ENCODE results near the gene TROAP.
"Not testable (repeated sequence)": the region's sequence is repeated elsewhere in the genome, so short reads cannot be mapped to it uniquely, and the experiment has no call there.

TROAP gene

GRCh38 chr12:49362077-49362476 is 39.0 kb downstream of the TROAP start:
- no peak overlapping the region for H3K4me3 Mint-ChIP-seq
- H3K27ac Mint-ChIP-seq: no peak overlapping the region
- peaks cover 7% of the 10 kb centered on the region for H3K27me3 Mint-ChIP-seq
- H3K36me3 Mint-ChIP-seq: no peaks in the 10 kb centered on the region
- no peaks in the 10 kb centered on the region for H3K9me3 Mint-ChIP-seq
- H3K4me1 Mint-ChIP-seq: peaks cover 10% of the 10 kb centered on the region

GRCh38 chr12:49364989-49365388 is 41.9 kb downstream of the TROAP start:
- H3K27me3 Mint-ChIP-seq: peaks cover 2% of the 10 kb centered on the region
- no peaks in the 10 kb centered on the region for H3K36me3 Mint-ChIP-seq
- H3K9me3 Mint-ChIP-seq: no peaks in the 10 kb centered on the region
- H3K4me1 Mint-ChIP-seq: peaks cover 21% of the 10 kb centered on the region
- no peak overlapping the region for H3K27ac Mint-ChIP-seq
- no peak overlapping the region for H3K4me3 Mint-ChIP-seq

GRCh38 chr12:49365542-49365941 is 42.5 kb downstream of the TROAP start:
- Mint-ChIP-seq H3K27ac (no peak overlapping the region), H3K4me3 (peak overlapping the region; percentile 30), H3K36me3 (no peaks in the 10 kb centered on the region), H3K27me3 (peaks cover 2% of the 10 kb centered on the region), H3K4me1 (peaks cover 21% of the 10 kb centered on the region), H3K9me3 (no peaks in the 10 kb centered on the region)

- Mint-ChIP-seq H3K4me1 (peaks cover 23% of the 10 kb centered on the region), H3K9me3 (no peaks in the 10 kb centered on the region), H3K27me3 (no peaks in the 10 kb centered on the region), H3K27ac (peak overlapping the region; percentile 96), H3K36me3 (no peaks in the 10 kb centered on the region), H3K4me3 (peak overlapping the region; percentile 89)
These were observed 43.1 kb downstream of the TROAP start for GRCh38 chr12:49366096-49366651.

GRCh38 chr12:49366652-49367380 is 43.8 kb downstream of the TROAP start:
- Mint-ChIP-seq H3K4me3 (peak overlapping the region; percentile 89), H3K4me1 (peaks cover 25% of the 10 kb centered on the region), H3K36me3 (no peaks in the 10 kb centered on the region), H3K9me3 (no peaks in the 10 kb centered on the region), H3K27ac (peak overlapping the region; percentile 96), H3K27me3 (no peaks in the 10 kb centered on the region)

GRCh38 chr12:49367381-49368239 is 44.6 kb downstream of the TROAP start, which contains the start of gene SPATS2:
Gene SPATS2 (plus strand): TSS chr12:49367462. CDS start chr12:49461013, 93,551 bp downstream.
- H3K9me3 Mint-ChIP-seq: no peaks in the 10 kb centered on the region
- peak within 1 kb of the TSS; percentile 89 for H3K4me3 Mint-ChIP-seq
- no peaks in the 10 kb centered on the region for H3K27me3 Mint-ChIP-seq

GRCh38 chr12:49368240-49368600 is 45.2 kb downstream of the TROAP start:
- Mint-ChIP-seq H3K4me1 (peaks cover 25% of the 10 kb centered on the region), H3K27ac (no peak overlapping the region), H3K27me3 (no peaks in the 10 kb centered on the region), H3K4me3 (peak overlapping the region; percentile 89), H3K9me3 (no peaks in the 10 kb centered on the region), H3K36me3 (no peaks in the 10 kb centered on the region)

More at GRCh38 chr12:49367381-49368239, 44.6 kb downstream of the TROAP start, which contains the start of gene SPATS2:
- Mint-ChIP-seq H3K27ac (peak within 1 kb of the TSS; percentile 96), H3K36me3 (no peaks in the 10 kb centered on the region), H3K4me1 (peaks cover 25% of the 10 kb centered on the region)

GRCh38 chr12:49369411-49370145 is 46.5 kb downstream of the TROAP start:
- Mint-ChIP-seq H3K27ac (no peak overlapping the region), H3K4me1 (peaks cover 25% of the 10 kb centered on the region), H3K9me3 (no peaks in the 10 kb centered on the region), H3K36me3 (no peaks in the 10 kb centered on the region), H3K27me3 (no peaks in the 10 kb centered on the region), H3K4me3 (no peak overlapping the region)

GRCh38 chr12:49370539-49370938 is 47.5 kb downstream of the TROAP start:
- Mint-ChIP-seq H3K27ac (peak overlapping the region; percentile 43), H3K36me3 (no peaks in the 10 kb centered on the region)

GRCh38 chr12:49375406-49375805 is 52.4 kb downstream of the TROAP start:
- no peak overlapping the region for H3K4me3 Mint-ChIP-seq
- H3K27me3 Mint-ChIP-seq: no peaks in the 10 kb centered on the region
- H3K27ac Mint-ChIP-seq: no peak overlapping the region

More at GRCh38 chr12:49370539-49370938, 47.5 kb downstream of the TROAP start:
- no peaks in the 10 kb centered on the region for H3K9me3 Mint-ChIP-seq
- no peak overlapping the region for H3K4me3 Mint-ChIP-seq
- peaks cover 25% of the 10 kb centered on the region for H3K4me1 Mint-ChIP-seq
- no peaks in the 10 kb centered on the region for H3K27me3 Mint-ChIP-seq

GRCh38 chr12:49377386-49377785 is 54.3 kb downstream of the TROAP start:
- Mint-ChIP-seq H3K36me3 (no peaks in the 10 kb centered on the region), H3K4me3 (no peak overlapping the region), H3K9me3 (no peaks in the 10 kb centered on the region), H3K27me3 (no peaks in the 10 kb centered on the region), H3K4me1 (no peaks in the 10 kb centered on the region), H3K27ac (no peak overlapping the region)

More at GRCh38 chr12:49375406-49375805, 52.4 kb downstream of the TROAP start:
- no peaks in the 10 kb centered on the region for H3K36me3 Mint-ChIP-seq
- no peaks in the 10 kb centered on the region for H3K9me3 Mint-ChIP-seq
- H3K4me1 Mint-ChIP-seq: peaks cover 3% of the 10 kb centered on the region

- not testable (repeated sequence) for H3K27ac Mint-ChIP-seq, H3K4me1 Mint-ChIP-seq, H3K27me3 Mint-ChIP-seq
These were observed 57.1 kb downstream of the TROAP start for GRCh38 chr12:49380184-49380583.

More at GRCh38 chr12:49380184-49380583, 57.1 kb downstream of the TROAP start:
- H3K36me3 Mint-ChIP-seq, H3K4me3 Mint-ChIP-seq, H3K9me3 Mint-ChIP-seq: not testable (repeated sequence)
